NCI-H524 treated with DMSO at 0.1 percent for 48 hours (cell line): ENCODE results near the gene CYP2A13.
"Not testable (repeated sequence)": the region's sequence is repeated elsewhere in the genome, so short reads cannot be mapped to it uniquely, and the experiment has no call there.

Experiments used
- DNase-seq: peaks from one replicate; lab custom pipeline; 2025; lab: John Stamatoyannopoulos, UW

Gene CYP2A13

GRCh38 chr19:41120929-41121911, 33.0 kb downstream of the CYP2A13 start:
- DNase-seq, result not testable (repeated sequence)

- DNase-seq, result not testable (repeated sequence)
Observed at GRCh38 chr19:41122846-41123245, 34.6 kb downstream of the CYP2A13 start.

GRCh38 chr19:41123716-41124294, 35.6 kb downstream of the CYP2A13 start:
- DNase-seq, result no peak

GRCh38 chr19:41126765-41127203, 38.5 kb downstream of the CYP2A13 start:
- DNase-seq, result not testable (repeated sequence)

- DNase-seq, result not testable (repeated sequence)
Observed at GRCh38 chr19:41127362-41127761, 39.1 kb downstream of the CYP2A13 start.

- DNase-seq, result not testable (repeated sequence)
Observed at GRCh38 chr19:41127801-41128300, 39.6 kb downstream of the CYP2A13 start.

- DNase-seq, result no peak
Observed at GRCh38 chr19:41128692-41129091, 40.4 kb downstream of the CYP2A13 start.

- no peak for DNase-seq
Observed at GRCh38 chr19:41131186-41131585, 42.9 kb downstream of the CYP2A13 start.

GRCh38 chr19:41133260-41133659, 45.0 kb downstream of the CYP2A13 start:
- no peak for DNase-seq

GRCh38 chr19:41134616-41135015, 46.4 kb downstream of the CYP2A13 start:
- no peak for DNase-seq

- DNase-seq, result not testable (repeated sequence)
Observed at GRCh38 chr19:41135390-41136384, 47.4 kb downstream of the CYP2A13 start.

GRCh38 chr19:41136636-41137455, 48.6 kb downstream of the CYP2A13 start:
- DNase-seq, result no peak

GRCh38 chr19:41144403-41144802, 56.2 kb downstream of the CYP2A13 start:
- no peak for DNase-seq
